Endothelial cell of hepatic sinusoid (primary cell): Measurements from ENCODE around the gene ALPK1.
"Not testable (repeated sequence)": the region's sequence is repeated elsewhere in the genome, so short reads cannot be mapped to it uniquely, and the experiment has no call there.

ENCODE experiments used
- in situ Hi-C: cut with HindIII; loops from 2 replicates; pipeline ENCODE4 v1.10.0; 2017; ENCODE audit warnings: low sequenced_read_pairs

The ALPK1 gene

DNA sequence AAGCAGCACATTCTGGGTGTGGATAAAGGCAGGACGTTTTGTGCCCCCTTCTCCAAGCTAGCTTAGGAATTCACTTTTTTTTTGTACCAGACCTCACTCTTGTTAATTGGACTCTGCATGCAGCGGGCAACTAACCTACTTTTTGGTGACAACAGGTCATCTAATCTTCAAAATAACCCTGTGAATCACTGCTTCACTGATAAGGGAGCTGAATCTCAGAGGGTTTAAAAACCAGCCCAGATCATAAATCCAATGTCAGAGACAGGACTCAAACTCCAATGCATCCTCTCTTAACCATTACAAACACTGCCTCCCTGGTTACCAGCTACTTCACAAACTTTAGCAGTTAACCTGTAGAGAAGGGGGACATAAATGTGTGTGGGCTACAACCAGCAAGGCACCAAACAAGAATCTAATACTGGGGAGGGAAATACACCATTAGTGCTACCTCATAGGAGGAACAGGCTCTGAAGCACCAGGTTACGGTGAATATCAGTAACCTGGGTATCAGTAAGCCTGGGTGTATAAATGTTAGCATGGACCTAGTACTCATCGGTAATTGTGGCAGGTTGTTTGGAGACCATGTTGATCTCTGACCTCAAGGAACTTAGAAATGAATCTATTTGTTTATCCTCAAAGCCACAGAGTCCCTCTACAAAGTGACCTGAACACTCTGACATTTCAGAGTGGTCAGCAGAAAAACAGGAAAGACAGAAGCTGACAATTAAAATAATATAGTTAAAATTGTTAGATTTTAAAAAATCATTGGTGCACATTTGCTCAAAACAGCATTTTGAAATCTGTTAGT, 14.1 kb upstream of the ALPK1 start:
- in situ Hi-C loops, result loop anchor here (10.0 kb wide), 1 partner anchor 158 kb away; no protein-coding TSS in a partner anchor

DNA sequence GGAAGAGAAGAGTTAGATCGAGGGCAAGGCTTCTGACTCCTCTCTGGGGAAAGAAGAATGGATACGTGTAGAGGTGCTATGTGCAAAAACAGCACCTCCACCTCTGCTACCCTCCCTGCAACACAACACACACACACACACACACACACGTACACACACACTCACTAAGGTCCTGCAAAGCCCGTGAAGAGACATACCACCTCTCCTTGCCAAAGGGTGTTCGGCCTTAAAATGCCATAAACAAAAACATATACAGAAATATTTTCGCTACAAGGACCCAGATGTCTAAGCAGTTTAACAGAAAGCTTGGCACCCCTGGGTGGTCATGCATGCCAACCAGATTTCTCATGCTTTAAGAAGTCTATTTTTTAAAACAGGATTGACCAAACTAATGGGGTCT, 13.0 kb upstream of the ALPK1 start:
- in situ Hi-C loops, result loop anchor here (10.0 kb wide), 1 partner anchor 159 kb away; no protein-coding TSS in a partner anchor

DNA sequence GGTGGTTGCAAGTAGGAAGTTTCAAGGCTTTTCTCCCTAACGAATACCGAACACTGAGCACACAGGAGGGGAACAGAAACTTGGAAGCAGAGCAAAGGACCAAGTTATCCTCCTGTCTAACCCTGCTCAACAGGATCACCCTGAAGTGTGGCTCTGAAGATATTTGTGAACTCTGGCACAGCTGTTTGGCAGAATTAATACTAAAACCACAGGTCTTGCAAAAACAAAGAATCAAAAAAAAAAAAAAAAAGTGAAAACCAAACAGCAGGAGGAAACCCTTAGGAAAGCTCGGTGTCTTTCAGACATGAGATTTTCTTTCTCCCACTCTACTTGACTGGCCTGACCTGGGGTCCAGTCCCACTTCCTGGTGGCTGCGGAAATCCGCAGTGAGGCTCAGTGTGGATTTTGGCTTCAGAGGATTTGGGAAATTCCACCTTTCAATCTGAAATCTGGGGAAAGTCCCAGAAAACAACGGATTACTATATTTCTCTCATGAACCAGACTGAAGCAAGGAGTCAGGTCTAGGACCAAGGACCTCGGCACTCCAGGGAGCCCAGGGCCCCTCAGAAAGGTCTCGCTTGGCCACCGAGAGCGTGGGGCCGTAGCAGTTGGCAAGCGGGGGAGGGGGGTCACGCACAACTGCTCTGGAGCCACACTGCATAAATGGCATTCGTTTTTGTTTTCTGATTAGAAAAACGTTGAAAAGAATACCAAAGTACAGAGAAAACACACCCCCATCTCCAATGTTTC, 12.3 kb upstream of the ALPK1 start:
- in situ Hi-C loops, result loop anchor here (10.0 kb wide), 1 partner anchor 160 kb away; no protein-coding TSS in a partner anchor

DNA sequence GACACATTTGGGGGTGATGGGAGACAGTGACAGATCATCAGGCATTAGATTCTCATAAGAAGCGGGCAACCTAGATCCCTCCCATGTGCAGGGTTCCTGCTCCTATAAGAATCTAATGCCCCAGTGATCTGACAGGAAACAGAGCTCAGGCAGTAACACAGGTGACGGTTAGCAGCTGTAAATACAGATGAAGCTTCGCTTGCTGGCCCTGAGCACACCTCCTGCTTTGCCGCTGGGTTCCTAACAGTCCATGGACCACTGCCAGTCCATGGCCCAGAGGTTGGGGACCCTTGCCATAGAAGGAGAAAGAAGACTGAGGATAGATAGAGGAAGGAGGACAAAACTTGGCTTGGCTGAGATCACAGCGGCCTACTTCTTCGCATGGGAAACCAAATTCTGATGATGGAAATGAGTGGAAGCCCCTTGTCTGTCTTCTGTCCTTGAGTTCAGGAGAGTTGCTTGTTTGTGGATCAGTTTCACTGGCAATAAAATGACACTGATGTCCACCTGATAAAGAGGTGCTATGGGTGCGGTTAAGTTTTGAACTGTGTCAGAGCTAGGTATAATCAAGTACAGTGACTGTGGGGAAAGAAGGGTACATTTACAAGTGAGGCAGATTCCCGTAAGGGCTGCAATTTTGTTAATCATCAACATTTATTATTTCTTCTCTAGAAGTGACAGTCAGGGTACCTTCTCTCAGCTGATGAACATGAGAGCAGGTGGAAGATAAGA, 9.7 kb upstream of the ALPK1 start:
- in situ Hi-C loops, result loop anchor here (10.0 kb wide), 1 partner anchor 163 kb away; no protein-coding TSS in a partner anchor

DNA sequence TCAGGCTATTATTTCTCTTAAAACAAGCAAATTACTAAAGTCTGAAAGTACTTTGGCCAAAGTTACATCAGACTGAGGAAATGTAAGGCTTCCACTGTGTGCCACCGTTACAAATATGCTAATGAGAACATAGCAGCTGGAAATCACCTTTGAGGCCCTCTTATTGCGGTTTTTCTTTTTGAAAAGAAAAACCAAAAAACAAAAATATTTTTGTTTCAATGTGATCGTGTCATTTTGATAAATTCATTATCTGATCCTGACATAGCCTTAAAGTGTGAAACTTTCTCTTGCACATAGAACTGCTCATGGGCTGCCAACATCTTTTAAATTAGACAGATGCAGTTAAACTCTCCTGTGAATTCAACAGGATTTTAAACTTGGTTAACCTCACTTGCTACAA, 8.7 kb upstream of the ALPK1 start:
- in situ Hi-C loops, result loop anchor here (10.0 kb wide), 1 partner anchor 164 kb away; no protein-coding TSS in a partner anchor

DNA sequence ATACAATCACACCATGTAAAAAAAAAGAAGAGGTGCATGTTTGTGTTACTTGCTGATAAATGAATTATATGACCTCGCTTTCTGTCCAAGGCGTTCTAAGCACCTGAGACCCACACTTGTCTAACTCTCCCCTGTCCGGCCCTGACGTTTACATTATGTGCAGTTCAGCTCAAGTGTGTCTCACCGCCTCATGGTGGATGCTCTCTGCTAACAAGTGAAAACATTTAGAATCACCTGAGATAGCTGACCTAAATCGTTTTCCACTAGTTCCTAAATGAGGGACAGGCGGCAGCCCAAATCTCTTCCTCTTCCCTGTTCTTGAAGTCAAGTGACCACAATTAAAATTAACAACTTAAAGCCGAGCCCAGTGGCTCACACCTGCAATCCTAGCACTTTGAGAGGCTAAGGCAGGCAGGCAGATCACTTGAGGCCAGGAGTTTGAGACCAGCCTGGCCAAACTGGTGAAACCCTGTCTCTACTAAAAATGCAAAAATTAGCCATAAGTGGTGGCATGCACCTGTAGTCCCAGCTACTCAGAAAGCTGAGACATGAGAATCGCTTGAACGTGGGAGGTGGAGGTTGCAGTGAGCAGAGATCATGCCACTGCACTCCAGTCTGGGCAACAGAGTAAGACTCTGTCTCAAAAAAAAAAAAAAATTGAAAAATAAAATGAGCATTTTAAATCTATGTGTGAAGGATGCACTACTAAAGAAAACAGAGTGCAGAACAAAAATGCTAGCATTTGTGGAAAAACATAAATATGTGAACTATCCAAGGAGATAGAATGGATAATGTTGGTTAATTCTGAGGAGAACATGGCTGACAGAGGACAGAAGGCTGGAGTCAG, 7.5 kb upstream of the ALPK1 start:
- in situ Hi-C loops, result loop anchor here (10.0 kb wide), 1 partner anchor 165 kb away; no protein-coding TSS in a partner anchor

DNA sequence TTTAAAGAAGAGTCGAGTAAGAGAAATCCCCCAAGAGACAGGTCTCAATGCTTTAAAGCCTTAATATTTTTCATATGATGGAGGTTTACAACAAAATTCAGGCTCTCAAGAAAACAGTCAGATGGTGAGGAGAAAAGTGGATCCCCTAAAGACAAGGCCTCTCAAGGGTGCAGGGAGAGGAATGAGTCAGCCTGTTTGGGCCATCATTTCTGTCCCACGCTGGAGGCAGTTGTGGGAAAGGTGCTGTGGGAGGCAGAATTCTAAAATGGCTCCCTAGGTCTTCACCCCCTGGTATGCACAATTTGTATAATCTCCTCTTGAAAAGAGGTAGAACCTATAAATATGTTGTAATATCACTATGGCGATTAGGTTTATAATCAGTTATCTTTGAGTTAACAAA, 6.8 kb upstream of the ALPK1 start:
- in situ Hi-C loops, result no loop called here

DNA sequence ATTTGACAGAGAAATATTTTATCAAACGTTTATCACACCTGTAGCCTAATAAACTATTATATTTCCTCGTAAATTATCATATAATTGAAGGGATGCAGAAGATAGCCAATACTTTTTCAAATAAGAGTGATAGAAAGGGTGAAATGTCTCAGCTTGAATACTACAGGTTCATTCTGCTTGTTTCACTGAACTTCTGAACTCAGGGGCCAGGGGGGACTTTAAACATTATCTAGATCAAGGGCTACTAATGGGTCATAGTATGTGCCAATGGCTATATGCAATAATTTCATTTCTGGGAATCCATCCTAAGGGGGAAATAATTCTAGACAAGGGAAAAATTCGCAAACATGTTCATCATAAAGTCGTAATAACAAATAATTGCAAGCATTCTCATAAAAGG, 2.6 kb downstream of the ALPK1 start:
- in situ Hi-C loops, result no loop called here

DNA sequence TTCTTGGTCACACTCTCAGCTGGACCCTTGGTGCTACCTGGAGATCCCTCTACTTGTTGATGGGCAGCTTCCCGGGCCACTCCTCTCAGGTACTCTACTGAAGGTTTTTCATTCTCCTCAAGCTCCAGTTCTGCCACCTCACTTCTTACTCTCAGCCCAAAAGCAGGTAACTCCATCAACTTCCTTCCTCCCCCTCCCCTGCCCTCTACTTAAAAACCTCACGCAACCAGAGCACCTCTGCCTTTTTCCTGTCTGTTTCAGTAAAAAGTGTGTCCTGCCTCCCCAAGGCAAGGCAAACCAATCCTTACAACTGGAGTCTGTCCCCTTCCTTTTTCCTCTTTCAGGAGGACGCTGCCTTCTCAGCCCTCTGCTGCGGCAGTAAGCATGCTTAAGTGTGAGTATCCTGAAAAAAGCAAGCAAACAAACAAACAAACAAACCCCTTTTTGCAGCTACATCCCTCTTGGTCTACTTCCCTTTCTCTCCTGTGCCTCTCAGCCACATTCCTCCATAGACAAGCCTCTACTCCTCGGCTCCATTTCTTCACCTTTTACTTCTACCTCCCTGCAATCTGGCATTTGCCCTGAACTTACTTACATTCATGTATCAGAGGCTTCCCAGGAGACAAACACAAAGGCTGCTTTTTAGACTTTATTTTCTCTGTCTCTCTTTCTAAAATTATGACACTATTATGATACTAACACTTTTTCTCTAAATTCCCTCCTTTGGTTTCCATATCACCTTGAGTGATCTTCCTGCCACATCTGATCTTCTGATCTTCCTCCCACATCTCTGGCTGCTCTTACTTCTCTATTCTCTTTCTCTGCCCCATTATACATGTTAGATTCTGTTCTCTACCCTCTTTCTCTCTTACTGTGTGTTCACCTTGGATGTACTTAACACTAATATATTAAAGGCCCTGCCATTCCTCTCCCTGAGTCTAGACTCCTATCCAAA, 5.4 kb downstream of the ALPK1 start:
- in situ Hi-C loops, result no loop called here

DNA sequence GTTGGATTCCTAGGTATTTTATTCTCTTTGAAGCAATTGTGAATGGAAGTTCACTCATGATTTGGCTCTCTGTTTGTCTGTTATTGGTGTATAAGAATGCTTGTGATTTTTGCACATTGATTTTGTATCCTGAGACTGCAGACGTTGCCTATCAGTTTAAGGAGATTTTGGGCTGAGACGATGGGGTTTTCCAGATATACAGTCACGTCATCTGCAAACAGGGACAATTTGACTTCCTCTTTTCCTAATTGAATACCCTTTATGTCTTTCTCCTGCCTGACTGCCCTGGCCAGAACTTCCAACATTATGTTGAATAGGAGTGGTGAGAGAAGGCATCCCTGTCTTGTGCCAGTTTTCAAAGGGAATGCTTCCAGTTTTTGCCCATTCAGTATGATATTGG, 8.3 kb downstream of the ALPK1 start:
- in situ Hi-C loops, result not testable (repeated sequence)

DNA sequence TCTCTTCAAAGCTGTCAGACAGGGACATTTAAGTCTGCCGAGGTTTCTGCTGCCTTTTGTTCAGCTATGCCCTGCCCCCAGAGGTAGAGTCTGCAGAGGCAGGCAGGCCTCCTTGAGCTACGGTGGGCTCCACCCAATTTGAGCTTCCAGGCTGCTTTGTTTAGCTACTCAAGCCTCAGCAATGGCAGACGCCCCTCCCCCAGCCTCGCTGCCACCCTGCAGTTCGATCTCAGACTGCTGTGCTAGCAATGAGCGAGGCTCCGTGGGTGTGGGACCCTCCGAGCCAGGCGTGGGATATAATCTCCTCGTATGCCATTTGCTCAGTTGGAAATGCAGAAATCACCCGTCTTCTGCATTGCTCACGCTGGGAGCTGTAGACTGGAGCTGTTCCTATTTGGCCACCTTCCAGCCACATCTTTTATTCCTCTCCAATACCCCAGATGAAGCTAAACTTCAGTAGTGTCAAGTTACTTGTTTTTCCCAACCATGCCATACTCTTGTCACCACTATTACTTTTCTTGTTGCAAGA, 12.2 kb downstream of the ALPK1 start:
- in situ Hi-C loops, result not testable (repeated sequence)

DNA sequence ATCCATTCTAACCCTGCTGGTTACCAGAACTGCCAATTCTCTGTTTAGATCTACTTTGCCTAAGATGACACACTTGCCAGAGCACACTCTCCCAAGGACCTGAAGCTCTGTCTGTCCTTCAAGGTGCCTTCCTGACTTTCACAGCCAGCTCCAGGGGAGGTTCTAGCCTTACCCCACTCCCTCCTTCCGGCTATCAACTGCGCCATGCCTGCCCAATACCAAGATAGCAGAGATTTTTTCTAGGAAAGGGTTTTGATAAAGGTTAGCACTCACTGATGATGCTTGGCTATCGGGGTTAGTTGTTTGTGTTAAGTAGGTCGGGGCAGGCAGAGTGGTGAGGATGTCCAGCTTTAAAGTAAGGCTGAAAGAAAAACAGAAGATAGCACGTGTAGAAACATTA, 14.3 kb downstream of the ALPK1 start:
- in situ Hi-C loops, result no loop called here

DNA sequence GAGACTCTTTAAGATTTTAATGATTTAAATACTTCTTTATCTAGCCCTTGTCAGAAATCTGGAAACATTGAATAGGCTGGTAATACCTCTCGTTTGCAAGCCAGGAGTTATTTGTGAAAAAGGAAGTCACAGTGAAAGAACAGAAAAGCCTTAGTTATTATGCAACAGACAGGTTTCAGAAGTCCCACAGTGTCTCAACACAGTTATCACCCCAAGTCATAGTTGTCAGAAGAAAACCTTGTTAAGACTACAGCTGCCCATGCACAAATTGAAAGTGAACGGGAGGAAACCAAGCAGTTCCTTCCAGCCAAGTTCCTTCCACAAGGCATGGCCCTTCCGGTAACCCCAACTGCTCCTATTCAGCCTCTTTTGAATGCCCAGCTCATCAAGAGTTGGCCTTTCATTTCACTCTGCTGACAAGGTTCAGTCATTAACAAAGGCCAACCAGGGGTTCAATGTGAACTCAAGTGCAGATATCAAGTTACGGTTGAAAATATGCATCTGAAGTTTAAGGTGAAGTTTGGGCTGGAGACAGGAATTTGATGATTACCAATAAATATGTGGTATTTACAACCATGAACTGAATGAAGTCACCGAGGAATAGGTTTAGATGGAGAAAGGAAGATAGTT, 15.6 kb downstream of the ALPK1 start:
- in situ Hi-C loops, result no loop called here

DNA sequence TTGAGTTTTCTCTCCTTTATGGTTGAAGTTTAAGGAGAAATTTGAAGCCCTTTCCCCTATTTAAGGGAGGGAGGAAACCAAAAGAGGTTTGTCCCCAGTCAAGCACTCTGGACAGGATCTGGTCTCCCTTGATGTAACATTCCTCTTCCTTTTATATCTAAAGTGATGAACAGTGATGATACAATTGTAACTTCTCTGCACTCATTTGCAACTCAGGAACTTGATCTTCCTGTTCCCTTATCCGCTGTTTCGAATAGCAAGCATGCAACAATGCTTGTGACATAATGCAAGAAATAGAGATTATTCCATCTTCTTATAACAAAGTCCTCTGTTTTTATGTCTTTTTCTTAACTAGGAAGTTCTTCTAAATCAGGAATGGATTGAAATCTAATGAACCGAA, 18.3 kb downstream of the ALPK1 start:
- in situ Hi-C loops, result no loop called here

DNA sequence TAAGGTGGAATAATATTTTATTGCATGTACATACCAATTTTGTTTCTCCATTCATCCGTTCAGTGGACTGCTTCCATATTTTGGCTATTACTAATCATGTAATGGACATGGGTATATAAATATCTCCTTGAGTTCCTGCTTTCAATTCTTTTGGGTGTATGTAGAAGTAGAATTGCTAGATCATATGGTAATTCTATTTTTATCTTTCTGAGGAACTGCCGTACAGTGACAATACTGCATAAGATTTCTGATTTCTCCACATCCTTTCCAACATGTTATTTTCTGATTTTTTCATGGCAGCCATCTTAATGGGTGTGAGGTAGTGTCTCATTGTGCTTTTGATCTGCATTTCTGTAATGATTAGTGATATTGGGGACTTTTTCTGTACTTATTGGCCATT, 19.2 kb downstream of the ALPK1 start:
- in situ Hi-C loops, result no loop called here

DNA sequence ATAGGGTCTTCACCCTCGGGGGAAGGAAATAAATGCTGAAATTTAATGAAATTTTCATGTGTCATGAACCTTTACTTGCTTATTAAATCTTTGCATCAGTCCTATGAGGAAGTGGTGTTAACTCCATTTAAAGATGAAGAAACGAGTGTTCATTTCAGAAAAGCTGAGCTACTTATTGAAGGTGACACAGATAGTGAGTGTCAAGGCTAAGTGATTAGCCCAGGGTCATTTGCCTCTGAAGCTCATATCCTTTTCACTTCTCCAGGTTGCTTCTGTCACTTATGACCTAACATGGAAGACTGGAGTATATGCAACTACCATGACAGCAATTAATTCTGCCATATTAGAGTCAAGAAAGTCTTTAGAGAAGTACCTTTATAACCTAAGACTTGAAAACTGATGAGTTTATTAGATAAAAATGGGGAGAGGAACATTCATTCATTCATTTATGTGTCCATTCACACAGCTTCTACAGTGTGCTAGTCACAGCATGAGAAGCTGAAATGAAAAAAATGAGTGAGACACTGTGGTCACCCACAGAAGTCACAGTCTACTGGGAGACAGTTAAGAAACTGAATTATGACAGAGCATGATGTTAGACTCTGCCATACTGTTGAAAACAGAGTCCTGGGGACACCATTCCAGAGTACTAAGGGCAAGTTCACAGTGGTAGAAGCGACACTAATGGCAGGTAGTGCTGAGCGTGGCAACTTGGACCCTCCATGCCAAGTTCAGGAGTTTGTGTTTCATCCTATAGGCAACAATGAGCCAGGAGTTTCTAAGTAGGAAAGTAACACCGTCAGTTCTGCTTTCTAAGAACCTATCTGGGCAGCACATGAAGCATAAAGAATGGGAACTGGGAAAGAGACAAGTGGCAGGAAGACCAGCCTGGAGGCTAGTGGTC, 21.3 kb downstream of the ALPK1 start:
- in situ Hi-C loops, result no loop called here
